Transverse colon (tissue), 4 donors: ENCODE data around the gene LRCH3.

Experiments
- EP300 ChIP-seq: sonication (generic); formaldehyde crosslinking; IDR thresholded peaks from one replicate; pipeline ENCODE4 v1.6.1; 2017; ENCODE audit warnings: antibody characterized with exemption, low read depth
- POLR2A ChIP-seq: fragments of 450-650 bp; IDR thresholded peaks from one replicate; pipeline ENCODE4 v1.6.1; 2016; ENCODE audit warnings: antibody characterized with exemption, mild to moderate bottlenecking, moderate library complexity
- POLR2AphosphoS5 ChIP-seq, 3 donors: sonication (generic); formaldehyde crosslinking; IDR thresholded peaks; one replicate each; pipeline ENCODE4 v1.6.1; 2016; ENCODE audit warnings: antibody characterized with exemption in 3 of 3
- TF ChIP-seq, protein P1 (sequence below), 5 experiments: fragments of 200-600 bp in 3 of 5; fragments of 450-650 bp in 2 of 5; sonication (generic) in 3 of 5; IDR thresholded peaks; 1 replicate in 2 of 5; 2 replicates in 3 of 5; pipeline ENCODE4 v1.5.1; 2016 to 2017; ENCODE audit warnings: antibody characterized with exemption in 5 of 5, inconsistent platforms in 3 of 5, mild to moderate bottlenecking in 2 of 5, moderate library complexity in 1 of 5

DNA sequence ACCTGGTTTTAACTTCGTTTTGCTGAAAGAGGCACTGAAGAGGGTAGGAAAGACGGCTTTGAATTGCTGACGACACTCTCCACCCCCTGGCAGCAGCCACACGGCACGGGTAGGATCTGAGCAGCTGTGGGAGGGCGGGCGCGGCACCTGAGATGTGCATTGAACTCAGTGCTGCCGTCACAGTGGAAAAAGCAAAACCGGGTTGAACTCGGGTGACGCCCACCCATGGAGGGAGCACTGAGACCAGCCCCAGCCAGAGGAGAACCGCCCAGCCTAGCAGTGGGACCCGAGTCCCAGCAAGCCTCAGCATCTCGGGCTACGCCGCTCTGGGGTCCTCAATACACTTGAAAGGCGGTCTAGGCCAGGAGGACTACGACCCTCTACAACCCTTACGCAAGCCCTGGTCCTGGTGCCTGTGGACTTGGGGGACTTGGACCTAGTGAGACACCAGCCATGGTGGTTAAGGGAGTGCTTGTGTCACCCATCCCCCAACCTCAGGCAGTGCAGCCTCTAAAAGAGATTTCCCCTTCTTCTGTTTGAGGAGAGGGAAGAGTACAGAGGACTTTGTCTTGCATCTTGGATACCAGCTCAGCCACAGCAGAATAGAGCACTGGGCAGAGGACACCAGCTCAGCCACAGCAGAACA is 108.9 kb downstream of the LRCH3 start:
- TF ChIP-seq, protein P1, sequence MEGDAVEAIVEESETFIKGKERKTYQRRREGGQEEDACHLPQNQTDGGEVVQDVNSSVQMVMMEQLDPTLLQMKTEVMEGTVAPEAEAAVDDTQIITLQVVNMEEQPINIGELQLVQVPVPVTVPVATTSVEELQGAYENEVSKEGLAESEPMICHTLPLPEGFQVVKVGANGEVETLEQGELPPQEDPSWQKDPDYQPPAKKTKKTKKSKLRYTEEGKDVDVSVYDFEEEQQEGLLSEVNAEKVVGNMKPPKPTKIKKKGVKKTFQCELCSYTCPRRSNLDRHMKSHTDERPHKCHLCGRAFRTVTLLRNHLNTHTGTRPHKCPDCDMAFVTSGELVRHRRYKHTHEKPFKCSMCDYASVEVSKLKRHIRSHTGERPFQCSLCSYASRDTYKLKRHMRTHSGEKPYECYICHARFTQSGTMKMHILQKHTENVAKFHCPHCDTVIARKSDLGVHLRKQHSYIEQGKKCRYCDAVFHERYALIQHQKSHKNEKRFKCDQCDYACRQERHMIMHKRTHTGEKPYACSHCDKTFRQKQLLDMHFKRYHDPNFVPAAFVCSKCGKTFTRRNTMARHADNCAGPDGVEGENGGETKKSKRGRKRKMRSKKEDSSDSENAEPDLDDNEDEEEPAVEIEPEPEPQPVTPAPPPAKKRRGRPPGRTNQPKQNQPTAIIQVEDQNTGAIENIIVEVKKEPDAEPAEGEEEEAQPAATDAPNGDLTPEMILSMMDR (IDR thresholded peaks at IDR 0.05): no peak
- TF ChIP-seq POLR2A (no peak), EP300 (no peak), POLR2AphosphoS5 (IDR thresholded peaks at IDR 0.05) (no peak)
